Measurements from ENCODE around the gene RXRA.

RXRA gene

DNA sequence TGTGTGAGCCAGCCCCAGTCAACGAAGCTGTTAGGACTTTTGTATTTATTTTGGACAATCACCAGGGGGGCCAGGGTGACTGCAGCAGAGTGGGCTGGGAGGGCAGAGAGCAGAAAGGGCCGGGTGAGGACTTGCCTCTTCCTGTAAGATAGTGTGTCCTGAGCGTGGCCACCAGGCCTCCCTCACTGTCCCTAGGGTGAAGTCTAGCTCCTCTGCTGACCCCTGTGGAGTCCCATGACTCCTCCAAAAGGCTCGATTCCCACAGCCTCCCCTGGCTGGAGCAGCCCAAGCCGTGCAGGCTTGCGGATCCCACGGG lies 147.8 kb downstream of the RXRA start:
- peak; percentile 47 for DNase-seq (ENCODE audit: low spot score)

DNA sequence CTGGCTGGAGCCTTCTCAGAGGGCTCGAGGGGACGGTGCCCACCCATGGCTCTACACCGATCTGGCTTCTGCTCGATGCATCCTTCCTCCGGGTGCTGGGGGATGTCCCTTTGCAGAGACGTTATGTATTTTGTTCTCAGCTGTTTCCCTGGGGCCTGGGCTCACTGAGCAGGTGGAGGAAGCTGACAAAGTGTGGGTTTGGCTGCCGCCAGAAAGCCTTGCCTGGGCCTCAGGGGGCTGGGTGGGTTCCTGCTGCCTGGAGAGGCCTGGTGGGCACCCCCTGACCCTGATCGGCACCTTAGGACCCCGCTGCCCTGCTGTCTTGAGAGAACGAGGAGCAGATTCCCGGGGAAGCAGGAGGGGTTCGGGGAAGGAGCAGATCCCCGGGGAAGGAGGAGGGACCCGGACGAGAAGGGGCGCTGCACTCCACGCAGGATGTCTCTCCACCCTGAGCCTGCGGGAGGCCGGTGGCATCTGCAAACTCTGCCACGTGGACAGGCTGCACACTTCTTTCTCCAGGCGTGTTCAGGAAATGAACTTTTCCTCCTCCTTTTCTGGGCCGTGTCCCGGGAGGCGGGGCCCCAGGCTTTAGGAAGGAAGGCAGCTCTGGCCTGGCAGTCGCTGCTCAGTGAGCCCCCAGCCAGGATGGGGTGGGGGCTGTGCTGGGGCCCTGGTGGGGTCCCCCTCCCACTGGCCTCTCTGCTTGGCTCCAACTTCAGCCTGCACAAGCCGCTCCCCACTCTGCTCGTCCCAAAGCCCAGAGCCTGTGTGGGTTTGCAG lies 148.9 kb downstream of the RXRA start:
- peak; percentile 91 for DNase-seq (ENCODE audit: low spot score)

DNA sequence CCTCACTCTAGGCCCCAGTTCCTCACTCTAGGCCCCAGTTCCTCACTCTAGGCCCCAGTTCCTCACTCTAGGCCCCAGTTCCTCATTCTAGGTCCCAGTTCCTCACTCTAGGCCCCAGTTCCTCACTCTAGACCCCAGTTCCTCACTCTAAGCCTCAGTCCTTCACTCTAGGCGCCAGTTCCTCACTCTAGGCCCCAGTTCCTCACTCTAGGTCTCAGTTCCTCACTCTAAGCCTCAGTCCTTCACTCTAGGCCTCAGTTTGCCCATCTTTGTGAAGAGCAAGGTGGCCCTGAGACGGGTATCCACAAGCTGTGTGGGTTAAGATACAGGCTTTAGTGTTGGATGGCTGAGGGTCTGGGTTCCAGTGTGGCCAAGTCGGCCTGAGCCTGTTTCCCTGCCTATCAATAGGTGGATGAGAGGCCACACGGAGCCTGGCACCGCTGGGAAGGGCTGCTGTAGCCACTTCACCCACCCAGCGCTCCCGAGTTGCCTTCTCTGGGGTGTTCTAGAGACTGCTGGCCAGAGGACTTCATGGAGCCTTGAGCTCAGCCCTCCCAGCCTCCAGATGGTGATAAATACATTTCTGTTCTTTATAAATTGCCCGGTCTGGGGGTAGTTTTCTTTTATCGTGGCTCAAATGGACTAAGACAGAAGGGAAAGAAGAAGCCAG lies 150.2 kb downstream of the RXRA start:
- DNase-seq (ENCODE audit: low spot score): no peak

DNA sequence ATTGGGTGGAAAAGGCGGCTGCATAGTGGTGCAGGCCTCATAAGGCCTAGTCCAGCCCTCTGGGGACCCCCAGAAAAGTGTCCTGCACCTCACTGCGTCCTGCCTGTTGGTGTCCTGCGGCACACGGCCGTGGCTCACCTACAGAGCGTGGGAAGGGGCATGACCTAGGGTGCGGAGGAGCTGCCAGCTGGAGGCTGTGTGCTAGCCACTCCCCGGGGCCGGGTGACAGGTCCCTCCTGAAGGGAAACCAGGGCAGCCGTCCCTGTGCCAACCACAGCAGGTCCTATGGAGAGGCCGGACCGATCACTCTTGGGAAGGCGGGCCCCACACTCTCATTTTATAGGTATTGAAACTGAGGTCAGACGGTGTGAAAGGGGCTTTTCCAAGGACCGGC lies 150.7 kb downstream of the RXRA start:
- DNase-seq (ENCODE audit: low spot score): no peak

DNA sequence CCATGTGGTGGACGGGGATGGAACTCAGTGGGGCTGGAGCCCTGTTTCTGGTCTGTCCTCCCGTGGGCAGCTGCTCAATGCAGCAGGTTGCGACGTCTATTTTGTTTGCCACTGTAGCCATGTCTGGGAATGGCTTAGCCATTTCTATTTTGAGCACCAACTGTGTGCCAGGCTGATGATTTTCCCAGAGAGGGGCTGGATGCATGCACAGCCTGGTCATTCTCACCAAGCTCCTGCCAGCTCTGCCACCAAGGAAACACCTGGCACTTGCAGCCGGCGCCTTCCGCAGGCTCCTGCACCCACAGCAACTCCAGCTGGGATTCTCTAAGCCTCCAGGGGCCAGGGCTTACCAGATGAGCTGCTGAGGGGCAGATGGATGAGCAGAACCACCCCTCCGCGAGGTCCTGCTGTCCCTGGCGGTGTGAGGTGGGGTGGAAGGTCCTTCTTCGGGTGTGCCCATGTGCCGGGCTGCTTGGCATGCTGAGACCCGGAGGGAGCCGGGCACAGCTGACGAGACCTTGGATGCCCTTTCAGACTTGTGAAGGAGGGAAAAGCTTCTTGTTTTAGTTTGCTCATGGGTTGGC lies 151.2 kb downstream of the RXRA start:
- DNase-seq (ENCODE audit: low spot score): no peak

DNA sequence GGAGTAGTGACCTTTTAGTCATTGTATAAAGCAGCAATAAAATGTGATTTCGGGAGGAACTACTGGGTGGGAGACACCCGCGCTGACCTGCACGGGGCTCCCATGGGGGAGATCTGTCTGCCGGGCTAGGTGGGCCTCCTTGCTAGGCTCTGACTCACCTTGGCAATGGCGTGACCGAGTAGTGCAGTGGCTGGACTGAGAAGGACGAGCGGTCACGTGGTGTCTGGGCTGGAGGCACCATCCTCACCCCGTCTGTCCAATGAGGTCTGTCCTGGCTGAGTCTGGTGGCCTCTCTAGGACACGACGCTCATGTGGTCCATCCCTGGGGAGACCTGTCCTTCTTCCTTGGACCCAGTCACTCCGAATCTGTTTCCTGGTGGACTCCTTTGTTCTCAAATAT lies 151.7 kb downstream of the RXRA start:
- DNase-seq (ENCODE audit: low spot score): no peak

DNA sequence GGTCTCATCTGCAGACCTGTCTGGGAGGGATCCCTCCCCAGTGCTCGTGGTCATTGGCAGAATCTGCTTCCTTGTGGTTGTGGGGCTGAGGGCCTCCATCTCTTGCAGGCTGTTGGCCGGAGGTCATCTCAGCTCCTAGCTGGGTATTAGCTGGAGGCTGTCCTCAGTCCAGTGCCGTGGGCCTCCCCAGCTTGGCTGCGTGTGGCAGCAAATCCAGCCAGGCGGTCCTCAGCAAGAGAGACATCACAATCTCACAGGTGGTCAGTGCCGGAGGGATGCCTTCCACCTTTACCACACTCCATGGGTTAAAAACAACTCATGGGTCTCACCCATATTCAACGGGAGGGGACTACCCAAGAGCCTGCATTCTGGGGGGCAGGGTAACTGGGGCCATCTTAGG lies 155.5 kb downstream of the RXRA start:
- DNase-seq (ENCODE audit: low spot score): no peak

DNA sequence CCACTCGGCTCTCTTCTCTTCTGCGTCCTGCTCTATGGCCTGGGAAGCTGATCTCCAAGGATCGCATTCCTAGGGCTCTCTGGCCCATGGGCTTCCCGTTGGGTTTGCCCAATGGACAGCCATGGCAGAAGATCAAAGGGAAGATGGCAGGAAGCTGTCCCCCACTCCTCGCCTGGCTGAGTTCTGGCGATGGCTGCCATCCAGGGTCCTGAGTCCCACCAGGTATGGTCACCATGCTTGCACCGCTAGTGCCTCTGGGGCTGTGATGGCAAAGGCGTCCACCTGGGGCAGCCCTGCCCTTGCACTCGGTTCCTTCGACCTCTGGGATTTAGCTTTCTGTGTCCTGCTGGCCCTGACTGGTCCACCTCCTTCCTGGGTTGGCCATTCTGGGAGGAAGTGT lies 156.0 kb downstream of the RXRA start:
- no peak for DNase-seq (ENCODE audit: low spot score)

DNA sequence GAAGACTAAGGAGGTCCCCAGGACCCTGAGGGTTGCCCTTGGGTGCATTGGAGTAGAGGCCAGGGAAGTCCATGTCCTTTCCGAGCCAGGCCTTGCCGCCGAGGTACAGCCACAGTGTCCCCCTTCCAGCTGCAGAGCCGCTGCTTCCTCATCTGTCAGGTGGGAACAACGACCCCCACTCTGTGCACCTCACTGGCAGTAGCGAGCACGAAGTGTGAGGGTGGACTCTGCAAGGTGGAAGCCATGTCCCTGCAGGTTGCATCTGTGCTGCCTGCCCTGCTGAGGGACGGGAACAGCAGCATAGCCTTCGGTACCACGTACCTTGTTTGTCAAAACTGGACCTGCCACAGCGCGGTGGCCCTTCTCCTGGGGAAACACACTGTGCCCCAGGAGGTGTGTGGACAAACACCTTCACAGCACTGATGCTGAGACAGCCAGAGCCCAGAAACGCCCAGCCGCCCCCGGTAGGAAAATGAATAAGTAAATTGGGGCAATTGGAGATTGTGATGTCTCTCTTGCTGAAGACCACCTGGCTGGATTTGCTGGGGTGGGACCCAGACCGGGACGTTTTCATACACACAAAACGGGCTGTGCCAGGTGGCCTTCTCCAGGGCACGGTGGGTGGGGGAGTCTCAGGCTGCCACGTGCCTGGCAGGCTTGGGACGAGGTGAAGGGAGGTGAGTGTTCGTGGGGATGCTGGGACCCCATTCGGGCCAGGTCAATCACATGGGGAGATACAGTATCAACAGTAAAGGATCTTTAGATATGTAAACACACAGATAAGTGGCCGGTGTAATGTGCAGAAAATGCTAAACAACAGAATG lies 157.3 kb downstream of the RXRA start:
- DNase-seq (ENCODE audit: low spot score): no peak

DNA sequence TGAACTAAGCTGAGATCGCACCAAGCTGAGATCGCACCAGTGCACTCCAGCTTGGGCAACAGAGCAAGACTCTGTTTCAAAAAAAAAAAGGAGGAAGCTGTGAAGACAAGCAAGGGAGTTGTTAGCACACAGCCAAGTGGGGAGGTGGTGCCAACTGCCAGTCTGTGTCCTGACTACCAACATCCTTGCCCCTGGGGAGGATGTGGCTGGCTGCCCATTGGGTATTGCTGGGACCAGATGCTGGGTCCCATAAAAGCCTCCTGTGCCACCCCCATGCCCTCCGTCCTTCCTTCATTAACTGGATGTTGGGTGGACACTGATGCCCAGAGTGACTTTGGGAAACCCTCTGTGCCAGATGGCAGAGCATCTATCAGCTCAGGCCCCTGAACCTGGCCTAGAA lies 158.2 kb downstream of the RXRA start:
- no peak for DNase-seq (ENCODE audit: low spot score)

DNA sequence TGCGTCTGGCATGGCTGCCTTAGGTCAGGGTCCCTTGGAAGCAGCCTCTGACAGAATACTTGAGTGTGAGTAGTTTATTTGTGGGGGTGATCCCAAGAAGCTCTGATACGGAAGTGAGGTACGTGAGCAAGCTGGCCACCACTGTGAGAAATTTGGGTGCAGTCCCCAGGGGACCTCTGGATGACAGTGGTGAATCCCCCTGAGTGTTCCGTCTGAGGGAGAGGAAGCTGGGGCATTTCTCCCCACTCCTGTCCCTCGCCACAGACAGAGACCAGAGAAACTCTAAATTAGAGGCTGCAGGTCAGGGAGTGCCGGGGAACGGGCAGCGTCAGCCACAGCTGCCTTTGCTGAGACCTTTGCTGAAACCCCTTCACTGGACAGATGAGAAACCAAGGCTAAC lies 159.4 kb downstream of the RXRA start:
- no peak for DNase-seq (ENCODE audit: low spot score)

DNA sequence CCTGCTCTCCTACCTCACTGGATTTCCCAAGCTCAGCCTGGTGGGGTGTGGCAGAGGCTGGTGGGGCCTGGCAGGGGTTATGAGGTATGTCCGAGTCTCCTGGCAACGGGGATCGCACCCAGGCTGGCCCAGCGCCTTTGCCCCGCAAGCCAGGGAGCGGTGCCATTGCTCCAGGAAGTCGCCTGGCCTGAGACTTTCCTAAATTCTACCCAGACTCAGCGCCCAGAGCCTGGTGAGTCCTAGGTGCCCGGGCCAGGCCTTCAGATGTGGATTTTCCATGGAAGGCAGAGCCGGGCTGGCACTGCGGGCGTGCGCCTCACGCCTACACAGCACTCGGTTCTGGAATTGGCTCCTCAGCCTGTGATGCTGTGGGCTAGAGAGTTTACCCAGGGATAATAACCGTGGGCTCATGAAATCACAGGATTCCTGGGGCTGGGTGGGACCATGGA lies 159.9 kb downstream of the RXRA start:
- no peak for DNase-seq (ENCODE audit: low spot score)

DNA sequence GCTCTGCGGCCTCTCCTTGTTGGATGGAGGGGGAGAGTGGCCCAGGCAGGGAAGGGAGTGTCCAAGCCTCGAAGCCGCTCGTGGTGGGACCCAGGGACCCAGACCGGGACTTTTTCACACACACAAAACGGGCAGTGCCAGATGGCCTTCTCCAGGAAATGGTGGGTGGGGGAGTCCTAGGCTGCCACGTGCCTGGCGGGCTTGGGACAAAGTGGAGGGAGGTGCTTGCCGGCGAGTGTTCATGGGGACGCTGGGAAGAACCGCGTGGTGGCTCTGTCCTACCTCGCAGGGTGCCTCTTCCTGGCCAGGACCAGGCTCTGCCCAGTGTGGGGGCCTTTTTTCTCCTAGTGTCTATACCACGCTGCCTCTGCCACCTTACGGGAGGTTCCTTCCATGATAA lies 160.3 kb downstream of the RXRA start:
- DNase-seq (ENCODE audit: low spot score): no peak
